ENCODE measurements around the gene EXT2.

GRCh38 chr11:44094260-44094868 lies 1.1 kb upstream of the EXT2 start:
- TF ChIP-seq YY1 (IDR thresholded peaks at IDR 0.05; ENCODE audit: extremely low read depth, insufficient replicate concordance, low read depth, low read length) (no peak), CTCF (IDR thresholded peaks at IDR 0.05 in 2 of 3, conservative IDR thresholded peaks at IDR 0.05 in 1 of 3; ENCODE audit: borderline replicate concordance in 1 of 3, insufficient read depth in 1 of 3, low read depth in 2 of 3, low read length in 2 of 3) (peak; percentile 66 to 79 (median 71); a peak in 5 of 6 replicates), ZNF274 (IDR thresholded peaks at IDR 0.05; ENCODE audit: low read depth, low read length) (no peak), MAX (IDR thresholded peaks at IDR 0.05) (no peak), RAD21 (IDR thresholded peaks at IDR 0.05; ENCODE audit: low read depth) (peak; percentile 59)
